NCI-H446 (cell line): ENCODE measurements around the gene GPC6.

Source experiments
- DNase-seq, 2 experiments: peaks; one replicate each; lab custom pipeline; 2025; lab: John Stamatoyannopoulos, UW

GPC6 gene

DNA sequence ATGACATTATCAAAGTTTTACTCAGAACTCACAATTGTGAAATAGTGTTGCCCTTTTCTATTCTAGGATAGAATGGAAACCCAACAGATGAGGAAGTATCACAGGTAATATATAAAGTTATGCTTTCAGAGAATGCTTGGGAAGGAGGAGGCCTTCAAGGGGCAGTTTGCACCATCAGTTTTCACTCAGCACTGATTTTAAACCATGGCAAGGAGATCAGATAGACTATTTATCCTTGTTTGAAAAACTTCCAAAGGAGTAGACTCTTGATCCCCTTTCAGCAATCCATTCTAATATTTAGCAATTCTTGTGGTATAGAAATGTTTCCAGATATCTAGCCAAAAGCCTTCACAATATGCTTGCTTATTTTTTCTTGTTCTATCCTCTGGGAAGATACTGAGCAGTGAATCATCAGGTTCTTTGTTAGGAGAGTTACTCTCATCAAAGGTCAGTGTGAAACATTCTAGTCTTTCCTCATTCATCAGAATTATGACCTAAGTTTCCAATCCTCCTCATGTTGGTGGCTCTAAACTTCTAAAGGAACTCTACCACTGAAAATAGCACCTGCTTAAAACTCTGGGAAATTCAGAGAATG is 3.8 kb downstream of the GPC6 start:
- DNase-seq = no peak

DNA sequence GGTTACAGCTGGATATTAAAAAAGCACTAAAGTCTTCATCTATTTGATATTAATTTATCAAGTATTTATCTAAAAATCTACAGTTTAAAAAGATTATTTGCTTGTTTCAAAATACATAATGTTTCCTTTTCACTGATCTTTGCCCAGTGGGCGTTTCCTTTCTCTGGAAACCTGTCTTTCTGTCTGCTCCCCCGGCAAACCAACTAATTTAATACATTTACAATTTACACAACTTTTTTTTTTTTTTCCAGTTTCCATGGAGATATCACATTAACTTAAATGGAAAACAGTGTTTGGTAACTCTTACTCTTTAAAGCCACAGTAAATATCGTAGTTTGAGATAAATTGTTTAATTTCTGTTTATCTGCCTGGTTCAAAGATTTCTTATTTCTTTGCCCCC is 5.3 kb downstream of the GPC6 start:
- DNase-seq = no peak

DNA sequence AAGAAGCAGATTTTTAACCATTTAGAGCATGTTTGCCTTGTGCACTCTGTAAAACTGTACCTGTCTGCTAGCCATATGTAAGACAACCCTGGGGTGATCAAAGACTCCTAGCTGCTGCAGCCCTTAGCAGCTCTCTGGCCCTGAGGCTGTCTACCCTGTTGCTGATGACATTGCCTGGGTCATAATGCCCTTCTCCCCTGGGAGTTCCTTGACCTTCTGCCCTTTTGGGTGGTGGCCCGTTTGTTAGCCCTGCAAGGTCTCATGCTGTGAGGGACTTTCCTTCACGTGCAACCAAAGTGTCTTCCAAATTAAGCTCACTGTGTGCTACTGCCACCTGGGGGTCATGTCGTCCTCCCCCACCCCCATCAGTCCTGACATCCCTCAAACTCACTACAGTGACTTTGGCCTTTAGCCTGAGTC is 7.4 kb downstream of the GPC6 start:
- no peak for DNase-seq

DNA sequence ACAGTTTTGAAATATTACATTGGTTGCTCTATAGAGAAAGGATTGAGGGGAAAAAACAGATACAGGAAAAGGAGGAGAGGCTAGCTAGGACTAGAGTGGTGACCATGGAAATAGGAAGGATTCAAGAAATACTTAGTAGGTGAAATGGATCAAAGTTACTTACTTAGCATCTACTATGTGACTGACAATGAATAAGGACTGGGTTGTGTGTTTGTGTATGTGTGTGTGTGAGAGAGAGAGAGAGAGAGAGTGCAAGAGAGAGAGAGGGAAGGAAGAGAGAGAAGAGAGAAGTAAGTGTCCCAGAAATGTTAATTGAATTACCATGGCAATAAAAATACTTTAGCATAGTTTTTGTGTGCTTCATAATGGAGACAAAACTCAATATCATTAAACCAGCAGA is 7.9 kb downstream of the GPC6 start:
- no peak for DNase-seq

DNA sequence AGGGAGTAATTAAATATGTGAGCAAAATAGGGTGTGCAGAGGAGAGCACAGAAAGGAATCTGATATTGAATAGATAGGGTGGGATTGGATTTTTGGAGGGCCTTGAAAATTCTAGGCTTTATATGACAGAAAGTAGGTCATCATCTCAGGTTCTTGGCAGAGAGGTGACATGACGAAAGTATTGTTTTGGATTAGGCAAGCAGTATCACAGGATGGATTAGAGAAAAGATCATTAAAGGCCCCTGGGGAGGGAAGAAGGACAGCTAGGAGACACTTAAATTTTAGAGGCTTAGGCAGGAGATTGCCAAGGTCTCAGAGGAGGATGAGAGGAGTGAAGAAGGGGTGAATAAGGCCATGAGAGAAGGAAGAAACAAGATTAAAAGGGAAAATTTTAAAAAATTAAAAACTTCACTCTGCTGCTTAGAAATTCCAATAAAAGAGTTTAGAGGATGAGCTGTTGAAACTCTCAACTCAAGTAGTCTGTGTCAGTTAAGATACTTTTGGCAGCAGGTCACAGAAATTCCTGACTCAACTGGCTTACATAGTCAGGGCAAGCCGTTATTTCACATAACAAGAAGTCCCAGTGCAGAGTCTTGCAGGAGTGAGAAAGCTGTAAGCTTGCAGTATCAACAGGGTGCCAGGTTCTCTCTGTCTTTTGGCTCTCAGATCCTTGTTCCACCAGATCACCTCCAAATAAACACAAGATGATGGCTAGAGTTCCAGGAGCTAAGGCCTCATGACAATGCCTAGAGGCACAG is 8.8 kb downstream of the GPC6 start:
- DNase-seq = peak in 1 of 2 experiments; percentile 10

DNA sequence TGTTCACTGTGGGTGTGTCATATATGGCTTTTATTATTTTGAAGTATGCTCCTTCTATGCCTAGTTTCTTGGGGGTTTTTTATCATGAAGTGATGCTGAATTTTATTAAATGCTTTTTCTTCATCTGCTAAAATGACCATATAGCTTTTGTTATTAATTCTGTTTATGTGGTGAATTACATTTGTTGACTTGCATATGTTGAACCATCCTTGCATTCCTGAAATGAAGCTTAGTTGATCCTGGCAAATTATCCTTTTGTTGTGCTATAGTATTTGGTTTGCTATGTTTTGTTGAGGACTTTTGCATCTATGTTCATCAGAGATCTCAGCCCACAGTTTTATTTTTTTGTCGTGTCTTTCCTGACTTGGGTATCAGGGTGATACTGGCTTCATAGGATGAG is 12.1 kb downstream of the GPC6 start:
- no peak for DNase-seq

DNA sequence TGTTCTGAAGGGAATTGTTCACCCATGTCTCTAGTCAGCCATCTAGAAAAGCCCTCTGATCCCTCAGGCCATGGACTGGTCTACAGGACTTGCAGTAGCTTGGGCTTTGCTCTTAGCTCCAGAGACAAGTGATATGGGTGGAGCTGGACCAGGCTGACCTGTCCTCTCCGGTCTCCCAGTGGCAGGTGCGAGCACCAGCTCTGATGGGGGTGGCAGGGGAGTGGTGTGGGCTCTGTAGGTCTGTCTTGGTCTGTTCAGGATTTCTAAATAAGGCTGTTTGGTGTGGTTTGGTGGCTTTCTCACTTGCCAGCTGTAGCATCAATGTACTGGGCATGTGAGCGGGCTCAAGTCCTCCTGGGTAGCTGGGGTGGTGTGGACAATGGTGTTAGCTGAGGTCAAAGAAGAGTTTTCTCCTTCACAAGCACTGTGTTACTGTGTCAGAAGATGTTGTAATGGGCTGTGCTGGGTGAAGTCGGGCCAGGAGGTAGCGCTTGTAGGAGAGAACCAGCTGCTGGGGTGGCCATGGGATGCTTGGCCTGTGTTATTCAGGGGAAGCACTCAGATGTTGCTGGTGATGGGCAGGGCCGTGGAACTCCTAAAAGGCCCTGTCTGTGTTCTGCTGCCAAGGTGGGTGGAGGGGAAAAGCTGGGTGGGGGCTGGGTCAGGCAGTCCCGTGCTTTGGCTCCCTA is 16.9 kb downstream of the GPC6 start:
- DNase-seq = no peak

DNA sequence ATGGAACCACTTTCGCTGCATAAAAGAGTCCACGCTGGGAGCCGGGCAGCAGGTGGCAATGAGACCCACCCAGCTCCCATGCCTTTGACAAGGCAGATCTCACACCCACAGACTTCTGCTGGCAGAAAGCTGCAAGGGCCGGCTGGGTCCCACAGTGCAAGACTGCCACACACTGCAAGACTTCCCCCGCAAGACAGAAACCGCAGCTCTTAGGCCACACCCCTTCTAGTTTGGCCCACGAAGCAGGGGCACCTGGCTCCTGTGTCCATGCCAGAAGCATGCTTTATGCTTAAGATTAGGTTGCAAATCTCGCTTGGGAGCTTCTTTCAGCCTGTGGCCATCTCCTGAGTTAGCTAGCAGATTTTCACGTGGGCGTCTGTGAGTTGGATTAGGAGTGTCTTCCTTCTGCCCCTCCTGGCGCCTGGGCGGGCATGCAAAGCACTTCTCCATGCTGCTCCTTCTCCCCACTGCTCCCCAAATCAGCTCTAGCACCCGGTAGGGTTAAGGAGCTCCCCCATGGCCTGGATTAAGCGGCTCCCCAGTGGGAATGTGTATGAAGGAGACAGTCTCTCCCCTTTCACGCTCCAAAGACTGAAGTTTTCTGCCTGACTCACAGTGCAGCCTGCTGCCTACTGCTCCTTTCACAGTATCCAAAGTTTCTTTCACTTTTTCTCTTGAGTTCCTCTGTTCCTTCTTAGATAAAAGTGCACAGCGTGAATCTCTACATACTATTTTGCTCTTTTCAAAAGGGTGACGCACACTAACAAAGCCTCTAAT is 17.7 kb downstream of the GPC6 start:
- no peak for DNase-seq

DNA sequence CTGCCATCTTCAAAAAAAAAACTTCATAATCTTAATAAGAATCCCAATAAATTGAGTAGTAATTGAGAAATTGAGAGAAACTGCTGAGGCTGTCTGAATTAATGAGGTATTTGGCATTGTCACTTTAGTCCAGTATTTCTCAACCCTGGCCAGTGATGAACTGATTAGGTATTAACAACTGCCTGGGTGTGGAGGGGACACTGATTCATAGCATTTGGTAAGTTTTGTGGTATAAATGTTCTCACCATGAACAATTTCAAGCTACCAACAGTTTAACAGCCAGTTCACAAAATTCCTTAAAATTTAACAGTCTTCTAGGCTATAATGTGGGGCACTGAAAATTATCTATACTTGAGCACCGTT is 18.3 kb downstream of the GPC6 start:
- no peak for DNase-seq

DNA sequence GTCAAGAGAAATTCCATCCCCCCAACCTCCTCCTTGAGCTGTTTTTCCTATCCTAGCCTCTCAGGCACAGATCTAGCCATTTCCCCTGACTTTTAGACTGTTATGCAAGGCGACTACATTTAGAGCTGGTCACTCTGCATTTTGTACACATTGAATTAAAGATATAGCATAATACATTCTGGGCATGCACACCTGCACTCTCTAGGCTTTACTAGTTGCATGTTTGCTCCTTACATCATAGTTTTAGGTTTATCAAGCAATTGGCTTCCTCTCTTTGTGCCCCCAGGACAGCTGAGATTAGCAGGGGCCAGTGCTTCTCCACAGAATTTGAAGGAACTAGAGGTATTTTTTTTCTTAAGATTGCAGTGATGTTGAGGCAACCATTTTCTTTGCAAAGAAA is 19.5 kb downstream of the GPC6 start:
- DNase-seq = no peak

DNA sequence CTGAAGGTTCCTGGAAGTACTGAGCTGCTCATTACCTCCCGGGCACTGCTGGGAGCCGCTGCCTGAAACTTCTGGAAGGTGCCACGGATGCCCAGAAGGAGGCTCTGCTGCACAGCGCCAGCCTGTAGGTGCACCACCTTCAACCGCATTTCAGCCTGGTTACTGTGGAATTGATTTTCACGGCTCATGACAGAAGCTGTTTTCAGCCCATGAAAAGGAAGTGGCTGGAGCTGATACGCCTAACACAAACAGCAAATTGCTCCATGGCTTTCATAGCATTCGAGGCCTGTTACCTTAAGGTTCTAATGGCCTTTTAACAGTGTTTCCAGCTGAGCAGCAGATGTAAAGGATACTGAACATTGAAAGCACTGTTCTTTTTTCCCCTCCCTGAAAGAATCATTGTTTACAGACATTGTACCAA is 22.0 kb downstream of the GPC6 start:
- DNase-seq = no peak

DNA sequence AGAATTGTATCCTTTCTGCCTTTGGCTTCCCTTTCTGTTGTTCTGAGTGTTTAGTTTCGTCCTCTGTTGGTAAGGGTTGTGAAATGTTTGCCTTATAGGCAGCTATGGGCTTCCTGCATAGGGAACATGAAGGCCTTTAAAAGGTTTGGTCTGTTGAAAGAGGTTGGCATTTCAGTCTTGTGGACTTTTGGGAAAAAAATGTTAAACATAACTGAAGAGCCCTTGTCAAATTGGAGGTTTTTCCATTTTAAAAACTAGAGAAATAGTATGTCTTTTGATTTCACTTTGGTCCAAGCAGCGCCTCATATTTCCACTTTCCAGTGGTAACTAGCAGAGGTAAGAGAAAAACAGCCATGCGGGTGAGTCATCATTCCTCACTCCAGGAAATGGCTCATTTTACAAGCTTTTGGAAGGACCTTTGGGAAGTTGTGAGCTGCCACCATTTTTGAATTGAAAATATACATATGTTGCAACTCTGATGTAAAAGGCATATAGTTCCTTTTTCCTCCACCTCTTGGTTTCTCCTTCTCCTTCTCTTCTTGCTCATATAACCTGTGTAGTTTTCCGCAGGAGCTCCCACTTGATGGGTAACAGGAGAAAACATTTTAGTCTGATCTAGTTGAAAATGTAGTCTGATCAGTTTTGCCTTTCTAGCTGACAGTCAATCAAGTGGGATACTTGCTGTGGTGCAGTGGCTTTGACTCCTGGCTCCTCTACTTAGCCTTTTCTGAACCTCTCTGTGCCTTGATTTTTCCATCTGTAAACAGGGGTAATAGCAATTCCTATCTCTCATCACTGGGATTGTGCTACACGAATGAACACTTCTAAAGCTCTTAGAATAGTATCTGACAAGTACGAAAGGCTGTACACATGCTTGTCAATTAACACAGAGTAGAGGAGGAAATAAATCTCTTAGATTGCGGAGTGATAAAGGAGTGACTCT is 23.0 kb downstream of the GPC6 start:
- no peak for DNase-seq

DNA sequence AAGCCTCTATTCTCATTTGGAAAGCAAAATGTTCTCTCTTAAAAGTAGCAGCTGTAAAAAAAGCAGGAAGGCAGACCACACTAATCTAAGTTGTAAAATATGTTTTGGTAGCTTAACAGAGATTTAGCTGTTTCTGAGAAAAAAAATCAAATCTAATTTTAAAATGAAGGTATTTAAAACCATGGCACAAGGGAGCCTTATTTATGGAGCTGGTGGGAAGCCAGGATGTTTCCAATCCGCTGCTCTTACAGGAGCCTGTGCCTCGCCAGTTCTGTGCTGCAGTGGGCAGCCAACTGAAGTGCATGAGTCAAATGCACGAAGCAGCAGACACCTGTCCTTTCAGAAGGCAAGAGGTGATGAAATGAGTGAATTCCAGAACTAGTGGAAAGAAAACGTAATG is 28.2 kb downstream of the GPC6 start:
- DNase-seq = peak in 1 of 2 experiments; percentile 6

DNA sequence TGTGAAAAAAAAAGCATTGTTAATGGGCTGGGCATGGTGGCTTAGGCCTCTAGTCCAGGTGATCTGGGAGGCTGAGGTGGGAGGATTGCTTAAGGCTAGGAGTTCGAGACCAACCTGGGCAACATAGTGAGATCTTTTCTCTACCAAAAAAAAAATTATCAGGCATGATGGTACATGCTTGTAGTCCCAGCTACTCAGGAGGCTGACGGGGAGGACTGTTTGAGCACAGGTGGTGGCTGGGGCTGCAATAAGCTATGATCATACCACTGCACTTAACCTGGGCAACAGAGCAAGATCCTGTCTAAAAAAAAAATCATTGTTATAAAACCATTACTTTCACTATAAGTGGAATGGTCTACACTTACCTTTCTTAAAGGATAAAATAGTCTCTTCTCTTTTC is 30.4 kb downstream of the GPC6 start:
- DNase-seq = no peak

DNA sequence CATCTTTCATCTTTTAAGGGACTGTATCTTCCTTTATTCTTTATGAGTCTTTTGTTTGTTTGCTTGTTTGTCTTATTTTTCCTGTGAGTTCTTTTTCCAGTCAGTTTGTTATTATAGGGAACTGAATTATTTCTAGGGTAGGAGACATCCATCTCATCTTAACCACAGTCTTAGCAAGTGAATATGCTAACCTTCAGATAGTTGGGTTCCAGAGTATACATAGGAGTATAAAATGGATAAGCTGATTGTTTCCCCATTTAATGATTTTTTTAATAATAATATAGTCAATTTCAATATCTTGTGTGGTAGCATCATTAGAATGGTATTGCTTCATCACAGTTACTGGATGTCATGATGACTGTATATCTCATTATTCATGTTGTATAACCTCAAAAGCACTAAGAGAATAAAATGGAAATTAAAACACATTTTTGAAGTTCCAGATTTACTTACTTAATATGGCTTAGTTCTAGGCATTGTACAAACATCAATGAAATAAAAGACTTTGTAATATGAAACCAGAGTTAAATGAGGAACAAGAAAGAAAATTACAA is 33.0 kb downstream of the GPC6 start:
- no peak for DNase-seq

DNA sequence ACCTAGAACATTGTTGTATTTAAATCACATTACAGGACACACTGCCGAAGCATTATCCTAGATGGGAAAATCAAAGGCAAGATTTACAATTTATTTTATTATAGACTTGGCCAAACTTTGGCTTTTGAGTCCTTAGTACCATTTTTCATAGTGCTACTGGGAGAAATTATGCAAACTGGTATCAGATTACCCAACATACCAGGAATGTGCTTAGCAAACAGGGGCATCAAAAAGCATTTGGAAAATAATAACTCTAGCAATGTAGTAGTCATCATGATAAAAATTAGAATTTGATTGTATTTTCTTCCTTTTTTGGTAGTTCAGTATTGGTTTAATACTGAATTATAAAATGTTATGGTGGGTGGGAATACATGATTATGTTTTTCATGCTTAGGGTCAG is 34.0 kb downstream of the GPC6 start:
- DNase-seq = no peak

DNA sequence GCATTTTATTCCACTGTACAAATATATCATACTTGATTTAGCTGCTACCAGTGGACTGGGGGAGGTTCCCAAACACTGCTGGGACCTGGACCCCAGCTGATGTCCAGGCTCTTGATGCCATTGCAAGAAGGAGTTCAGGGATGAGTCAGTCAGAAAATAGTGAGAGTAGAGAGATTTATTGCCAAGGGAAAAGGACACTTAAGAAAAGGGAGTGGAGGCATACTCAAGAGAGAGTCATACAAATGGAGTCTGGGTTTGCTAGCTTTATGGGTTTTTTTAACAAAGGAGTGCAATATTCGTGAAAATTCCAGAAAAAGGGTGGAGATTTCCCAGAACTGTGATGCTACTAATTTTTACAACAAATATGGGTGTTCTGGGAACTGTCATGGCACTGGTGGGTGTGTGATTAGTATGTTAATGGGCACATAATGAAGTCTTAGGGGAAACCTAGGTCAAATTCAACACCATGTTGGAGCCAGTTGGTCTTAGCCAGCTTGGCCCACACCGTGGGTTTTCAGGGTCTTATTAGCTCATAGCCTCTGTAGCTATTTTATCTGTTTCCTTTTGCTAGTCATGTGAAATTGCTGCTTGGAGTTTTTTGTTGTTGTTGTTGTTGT is 36.2 kb downstream of the GPC6 start:
- no peak for DNase-seq

DNA sequence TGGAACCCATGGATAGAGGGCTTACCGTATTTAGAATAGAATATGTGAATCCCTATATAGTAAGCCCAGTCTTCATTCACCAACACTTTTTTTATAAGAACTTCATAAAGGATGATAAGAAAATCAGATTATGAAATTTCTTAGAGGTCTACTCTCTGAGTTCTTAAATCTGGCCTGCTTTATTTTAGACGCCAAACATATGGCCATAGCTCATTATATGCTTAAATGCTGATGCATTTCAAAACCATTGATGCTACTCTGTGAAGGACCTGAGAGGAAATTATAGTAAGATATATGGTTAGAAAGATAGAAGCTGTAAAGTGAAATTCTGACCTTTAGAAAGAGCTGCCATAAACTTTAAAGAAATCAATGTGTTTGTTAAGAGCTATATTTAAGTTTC is 38.3 kb downstream of the GPC6 start:
- no peak for DNase-seq

DNA sequence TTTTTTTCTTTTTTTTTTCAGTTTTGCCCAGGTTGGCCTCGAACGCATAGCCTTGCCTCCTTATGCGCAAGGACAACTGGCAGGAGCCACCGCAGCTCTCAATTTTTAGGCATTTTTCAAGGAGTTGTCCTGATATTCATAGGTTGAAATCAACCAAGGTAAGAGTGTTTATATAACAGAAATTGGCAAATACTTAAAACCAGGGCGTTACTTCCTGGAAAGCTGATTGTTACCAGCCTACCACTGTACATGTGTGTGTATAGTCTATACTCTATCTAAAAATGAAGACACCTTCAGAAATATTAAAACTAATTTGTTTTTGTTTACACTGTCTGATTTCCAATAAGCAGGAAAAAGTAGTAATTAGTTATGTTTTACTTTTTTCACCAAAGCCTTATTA is 39.2 kb downstream of the GPC6 start:
- DNase-seq = no peak

DNA sequence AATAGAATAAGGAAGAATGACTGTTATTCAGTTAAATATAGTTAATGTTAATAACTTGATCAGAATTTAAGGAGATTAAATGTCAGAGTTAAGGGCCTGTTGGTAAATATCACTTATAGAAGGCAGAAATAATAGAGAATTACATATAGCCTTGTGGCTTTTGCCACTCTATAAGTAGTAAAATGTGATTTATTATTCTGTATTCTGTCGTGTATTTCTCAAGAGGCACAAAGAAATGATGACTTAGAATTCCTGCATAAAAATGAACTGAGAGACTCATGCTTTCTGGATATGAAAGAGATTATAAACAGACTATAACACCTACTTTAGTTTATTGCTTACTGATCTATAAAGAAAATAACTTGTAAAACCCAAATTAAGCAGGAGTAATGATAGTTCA is 40.1 kb downstream of the GPC6 start:
- DNase-seq = no peak
